Psoas muscle (tissue), 8 donors: ENCODE measurements around the gene MYBPC2. TPM values are rescaled to one million over a fixed set of nuclear protein-coding genes. Genes with fewer than 3 reads are reported as not detected.

ENCODE experiments used
- ATAC-seq, 4 donors: fragments of 200-7000 bp; cut with Tn5 transposase; one replicate each; pipeline ENCODE4 v1.9.1; 2020; ENCODE audit warnings: moderate library complexity in 3 of 4, mild to moderate bottlenecking in 2 of 4
- DNase-seq, 2 donors: peaks; one replicate each; pipeline ENCODE4 v3.0.0-alpha.2; 2020
- H3K27ac ChIP-seq: fragments of 200-600 bp; one replicate; pipeline ENCODE4 v1.8.0; 2022
- H3K27me3 ChIP-seq, 3 donors: fragments of 200-600 bp in 1 of 3; one replicate each; pipeline versions ENCODE4 v1.6.1 to v1.8.0; 2013 to 2022; ENCODE audit warnings: low read length in 2 of 3, mild to moderate bottlenecking in 2 of 3, moderate library complexity in 1 of 3; ENCODE audit not compliant: insufficient read depth in 3 of 3
- H3K36me3 ChIP-seq, 2 donors: fragments of 200-600 bp in 1 of 2; one replicate each; pipeline versions ENCODE4 v1.6.1 to v1.8.0; 2013 to 2022; ENCODE audit warnings: low read depth in 1 of 2, mild to moderate bottlenecking in 1 of 2, moderate library complexity in 1 of 2; ENCODE audit not compliant: insufficient read depth in 1 of 2
- H3K4me1 ChIP-seq: fragments of 200-600 bp; one replicate; pipeline ENCODE4 v1.8.0; 2022
- H3K4me3 ChIP-seq: fragments of 200-600 bp; one replicate; pipeline ENCODE4 v1.8.0; 2022; ENCODE audit warnings: mild to moderate bottlenecking
- H3K9me3 ChIP-seq: fragments of 200-600 bp; one replicate; pipeline ENCODE4 v1.8.0; 2022
- WGBS, 3 donors: extraction: QIAGEN DNeasy Blood & Tissue Kit; methylation state at CpG; one replicate each; pipeline versions ENCODE4 v1.1.6 to v1.1.7; 2013; 5-methylcytosine and 5-hydroxymethylcytosine counted together
- intact Hi-C, 2 donors: fragments of 100-400 bp; cut with DNase I; formaldehyde crosslinking; loops; one replicate each; pipeline versions ENCODE4 v1.11.0 to v1.14.2; 2022
- polyA plus RNA-seq, 3 donors: library from polyadenylated mRNA; stranded (reverse); fragments of 200-250 nt; gene quantifications; one replicate each; pipeline ENCODE4 v1.2.3, GENCODE V29; 2013
- total RNA-seq, 4 donors: library from RNA; stranded (reverse); fragmentation: NEBNext Ultra II Directional in 2 of 4; extraction: Animal tissue kit (Norgen Biotek cat#: 25700) in 2 of 4; gene quantifications; one replicate each; pipeline versions ENCODE4 v1.2.1 to v1.2.4, GENCODE V29; 2021 to 2023
- TF ChIP-seq, protein P1 (sequence below): fragments of 200-600 bp; IDR thresholded peaks from one replicate; pipeline ENCODE4 v1.8.0; 2022; ENCODE audit warnings: antibody characterized with exemption
- donor health status: healthy with polysubstance abuse.
- donor health status: DM: no; HTN: no; CAD: no; lungs with moderate emphysema.
- donor health status: Bipolar disorder and iron deficiency.
- donor health status: healthy.
- donor health status: DM: yes; HTN: yes; CAD: no.
- donor health status: DM: no; HTN: no; CAD: no.
- donor health status: DM: no; HTN: no; CAD: no.
- donor health status: DM: yes; HTN: yes; CAD: no.

MYBPC2 gene
- total and polyA plus RNA-seq, 7 donors = 65.8 to 1,898 (median 1,123) TPM

GRCh38 chr19:50501186-50501567, 68.5 kb downstream of the MYBPC2 start:
- intact Hi-C loops = loop anchor here in 1 of 2 donors (2.0 kb wide), 1 partner anchor 68 kb away; the partner anchor contains the start of gene MYBPC2
- no peaks in the 10 kb centered on the region for H3K9me3 ChIP-seq
- ATAC-seq (peak; percentile 5 to 28 (median 18)), DNase-seq (peak in 1 of 2 donors; percentile 56)
- peaks cover 0 to 9% of the 10 kb centered on the region in 2 donors for H3K36me3 ChIP-seq
- H3K4me1 ChIP-seq = peaks cover 7% of the 10 kb centered on the region
- H3K27ac ChIP-seq = peak overlapping the region; percentile 94
- TF ChIP-seq, protein P1, sequence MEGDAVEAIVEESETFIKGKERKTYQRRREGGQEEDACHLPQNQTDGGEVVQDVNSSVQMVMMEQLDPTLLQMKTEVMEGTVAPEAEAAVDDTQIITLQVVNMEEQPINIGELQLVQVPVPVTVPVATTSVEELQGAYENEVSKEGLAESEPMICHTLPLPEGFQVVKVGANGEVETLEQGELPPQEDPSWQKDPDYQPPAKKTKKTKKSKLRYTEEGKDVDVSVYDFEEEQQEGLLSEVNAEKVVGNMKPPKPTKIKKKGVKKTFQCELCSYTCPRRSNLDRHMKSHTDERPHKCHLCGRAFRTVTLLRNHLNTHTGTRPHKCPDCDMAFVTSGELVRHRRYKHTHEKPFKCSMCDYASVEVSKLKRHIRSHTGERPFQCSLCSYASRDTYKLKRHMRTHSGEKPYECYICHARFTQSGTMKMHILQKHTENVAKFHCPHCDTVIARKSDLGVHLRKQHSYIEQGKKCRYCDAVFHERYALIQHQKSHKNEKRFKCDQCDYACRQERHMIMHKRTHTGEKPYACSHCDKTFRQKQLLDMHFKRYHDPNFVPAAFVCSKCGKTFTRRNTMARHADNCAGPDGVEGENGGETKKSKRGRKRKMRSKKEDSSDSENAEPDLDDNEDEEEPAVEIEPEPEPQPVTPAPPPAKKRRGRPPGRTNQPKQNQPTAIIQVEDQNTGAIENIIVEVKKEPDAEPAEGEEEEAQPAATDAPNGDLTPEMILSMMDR = no peak
- no peaks in the 10 kb centered on the region for H3K27me3 ChIP-seq
- H3K4me3 ChIP-seq = peak overlapping the region; percentile 68
- WGBS, 3 donors = 18 to 22% (median 19%) methylated on average over 12 of the region's 12 CpGs

GRCh38 chr19:50501568-50502475, 69.1 kb downstream of the MYBPC2 start:
- TF ChIP-seq, protein P1 = no peak
- Histone ChIP-seq H3K4me3 (peak overlapping the region; percentile 68), H3K36me3 (peaks cover 0 to 10% of the 10 kb centered on the region in 2 donors), H3K27me3 (no peaks in the 10 kb centered on the region), H3K9me3 (no peaks in the 10 kb centered on the region), H3K4me1 (peaks cover 7% of the 10 kb centered on the region), H3K27ac (peak overlapping the region; percentile 94)
- WGBS, 3 donors = 32 to 41% (median 37%) methylated on average over 25 of the region's 25 CpGs
- ATAC-seq = peak; percentile 47 to 69 (median 64)
- intact Hi-C loops = loop anchor here in 1 of 2 donors (2.0 kb wide), 1 partner anchor 69 kb away; the partner anchor contains the start of gene MYBPC2
- peak; percentile 69 to 86 for DNase-seq

GRCh38 chr19:50505856-50506611, 73.3 kb downstream of the MYBPC2 start:
- intact Hi-C loops = no loop called here
- Histone ChIP-seq H3K36me3 (peaks cover 0 to 10% of the 10 kb centered on the region in 2 donors), H3K4me1 (peaks cover 14% of the 10 kb centered on the region), H3K9me3 (no peaks in the 10 kb centered on the region), H3K27ac (no peak overlapping the region), H3K4me3 (no peak overlapping the region), H3K27me3 (no peaks in the 10 kb centered on the region)
- ATAC-seq = no peak
- DNase-seq = peak in 1 of 2 donors; percentile 48
- TF ChIP-seq, protein P1 = no peak
- WGBS, 3 donors = 88 to 91% (median 89%) methylated on average over 27 to 30 of the region's 30 CpGs

DNA sequence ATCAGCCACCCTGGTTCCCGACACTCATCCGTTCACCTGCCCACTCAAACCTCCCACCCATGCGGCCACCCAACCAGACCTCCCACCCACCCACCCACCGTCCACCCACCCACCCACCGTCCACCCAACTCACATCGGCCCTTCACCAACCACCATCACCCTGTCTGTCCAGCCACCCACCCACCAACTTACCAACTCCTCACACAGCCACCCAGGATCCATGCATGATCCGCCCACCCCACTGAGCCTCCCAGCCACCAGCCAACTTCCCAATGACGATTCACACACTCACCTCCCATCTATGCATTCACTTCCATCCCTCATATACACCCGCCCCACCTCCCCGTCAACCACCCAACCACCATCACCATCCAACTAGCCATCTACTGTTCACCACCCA, 74.0 kb downstream of the MYBPC2 start:
- Histone ChIP-seq H3K4me1 (peaks cover 7% of the 10 kb centered on the region), H3K27me3 (no peaks in the 10 kb centered on the region), H3K27ac (no peak overlapping the region), H3K9me3 (no peaks in the 10 kb centered on the region), H3K4me3 (no peak overlapping the region), H3K36me3 (peaks cover 0 to 10% of the 10 kb centered on the region in 2 donors)
- DNase-seq = no peak
- WGBS, 3 donors = 93 to 95% (median 93%) methylated on average over 6 to 10 of the region's 10 CpGs
- intact Hi-C loops = no loop called here
- no peak for ATAC-seq
- TF ChIP-seq, protein P1 = no peak
